ENCODE data around the gene FGD2. TPM values are rescaled to one million over a fixed set of nuclear protein-coding genes. Genes with fewer than 3 reads are reported as not detected.

The FGD2 gene
- total and polyA plus RNA-seq, 2 donors (not counting 1 experiment from before 2014, with no cell fraction given), result 352 to 682 TPM

DNA sequence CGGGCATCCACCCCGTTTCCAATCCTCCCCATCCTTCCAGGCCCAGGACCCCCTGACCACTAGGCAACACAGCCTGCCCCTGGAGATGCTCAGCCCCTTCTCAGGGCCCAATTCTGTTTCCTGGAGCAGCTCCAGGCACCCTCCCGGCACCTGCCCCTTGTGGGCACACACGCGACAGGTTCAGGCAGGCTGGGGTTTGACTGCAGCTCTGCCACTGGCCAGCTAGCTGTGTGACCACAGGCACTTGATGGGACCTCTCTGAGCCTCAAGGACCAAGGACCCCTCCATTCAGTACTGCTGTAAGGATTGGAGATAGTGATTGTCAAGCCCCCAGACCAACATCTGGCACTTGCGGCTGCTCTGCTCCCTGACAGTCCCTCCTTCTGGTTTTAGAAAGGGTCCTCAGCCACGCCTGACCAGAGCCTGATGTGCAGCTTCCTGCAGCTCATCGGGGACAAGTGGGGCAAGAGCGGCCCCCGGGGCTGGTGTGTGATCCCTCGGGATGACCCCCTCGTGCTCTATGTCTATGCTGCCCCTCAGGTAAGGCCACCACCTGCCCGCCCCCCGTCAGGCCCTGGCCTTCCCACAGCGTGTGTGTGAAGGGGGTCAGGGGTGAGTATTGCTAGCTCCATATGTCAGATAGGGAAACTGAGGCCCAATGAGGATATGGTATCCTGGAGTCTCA is 21.7 kb downstream of the FGD2 start:
- H3K4me3 Mint-ChIP-seq, result no peak overlapping the region
- Histone ChIP-seq H3K36me3 (replicated peaks in 1 of 2; ENCODE audit: control extremely low read depth in 1 of 2, control insufficient read depth in 1 of 2, extremely low read depth in 1 of 2, insufficient read depth in 2 of 2, low read length in 1 of 2) (peaks cover 4 to 88% of the 10 kb centered on the region in 2 experiments), H3K4me2 (replicated peaks; ENCODE audit: low read depth, low read length, poor library complexity, severe bottlenecking) (no peak overlapping the region), H3K79me2 (ENCODE audit: control insufficient read depth, insufficient read depth, low read length) (peaks cover 23% of the 10 kb centered on the region), H3K4me3 (ENCODE audit: control extremely low read depth in 1 of 5, extremely low read depth in 1 of 5, insufficient read depth in 1 of 5, low read depth in 2 of 5, low read length in 4 of 5) (no peak overlapping the region), H2AFZ (ENCODE audit: insufficient read depth, low read depth, low read length, poor library complexity, severe bottlenecking) (no peak overlapping the region), H3K27ac (ENCODE audit: low read length in 2 of 2) (no peak overlapping the region), H4K20me1 (ENCODE audit: control insufficient read depth, insufficient read depth, low read length, poor library complexity, severe bottlenecking) (peaks cover 62% of the 10 kb centered on the region), H3K9ac (ENCODE audit: low read length) (no peak overlapping the region), H3K9me3 (ENCODE audit: control extremely low read depth in 1 of 3, control insufficient read depth in 2 of 3, insufficient read depth in 1 of 3, low read length in 2 of 3) (peaks cover 0 to 9% (median 6%) of the 10 kb centered on the region in 3 donors), H3K4me1 (ENCODE audit: control insufficient read depth in 2 of 2, insufficient read depth in 2 of 2, low read length in 2 of 2) (no peaks in the 10 kb centered on the region), H3K27me3 (replicated peaks in 1 of 4; ENCODE audit: control extremely low read depth in 1 of 4, control insufficient read depth in 3 of 4, insufficient read depth in 4 of 4, low read length in 3 of 4) (no peaks in the 10 kb centered on the region)
- ChIA-PET POLR2A (interaction anchor here (0.6 kb wide), 1 partner anchor 188 kb away, joined by 9 read pairs; no protein-coding TSS in a partner anchor), CTCF (interaction anchor here (0.6 to 22.0 kb wide), 9 partner anchors 8 to 178 kb away, joined by 3 to 587 read pairs (median 6); partner anchors contain the start of gene PIM1)
- ATAC-seq (ENCODE audit: low read depth) (no peak), DNase-seq (peak; percentile 6)
- intact Hi-C loops (cut with micrococcal nuclease), result no loop called here
- H3K4me1 Mint-ChIP-seq, result peaks cover 10% of the 10 kb centered on the region
- no peaks in the 10 kb centered on the region for H3K9me3 Mint-ChIP-seq (ENCODE audit: insufficient read depth)
- 88% methylated on average over 15 of the region's 15 CpGs for WGBS (ENCODE audit: insufficient coverage)
- TF ChIP-seq EZH2 (IDR thresholded peaks at IDR 0.05; ENCODE audit: borderline replicate concordance, insufficient read depth, low read depth, low read length, poor library complexity, severe bottlenecking), result no peak
- TF ChIP-seq, protein P1, sequence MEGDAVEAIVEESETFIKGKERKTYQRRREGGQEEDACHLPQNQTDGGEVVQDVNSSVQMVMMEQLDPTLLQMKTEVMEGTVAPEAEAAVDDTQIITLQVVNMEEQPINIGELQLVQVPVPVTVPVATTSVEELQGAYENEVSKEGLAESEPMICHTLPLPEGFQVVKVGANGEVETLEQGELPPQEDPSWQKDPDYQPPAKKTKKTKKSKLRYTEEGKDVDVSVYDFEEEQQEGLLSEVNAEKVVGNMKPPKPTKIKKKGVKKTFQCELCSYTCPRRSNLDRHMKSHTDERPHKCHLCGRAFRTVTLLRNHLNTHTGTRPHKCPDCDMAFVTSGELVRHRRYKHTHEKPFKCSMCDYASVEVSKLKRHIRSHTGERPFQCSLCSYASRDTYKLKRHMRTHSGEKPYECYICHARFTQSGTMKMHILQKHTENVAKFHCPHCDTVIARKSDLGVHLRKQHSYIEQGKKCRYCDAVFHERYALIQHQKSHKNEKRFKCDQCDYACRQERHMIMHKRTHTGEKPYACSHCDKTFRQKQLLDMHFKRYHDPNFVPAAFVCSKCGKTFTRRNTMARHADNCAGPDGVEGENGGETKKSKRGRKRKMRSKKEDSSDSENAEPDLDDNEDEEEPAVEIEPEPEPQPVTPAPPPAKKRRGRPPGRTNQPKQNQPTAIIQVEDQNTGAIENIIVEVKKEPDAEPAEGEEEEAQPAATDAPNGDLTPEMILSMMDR (IDR thresholded peaks at IDR 0.05), result no peak
- H3K27ac Mint-ChIP-seq, result no peak overlapping the region
- no peaks in the 10 kb centered on the region for H3K27me3 Mint-ChIP-seq
